HG03378 (cell line): ENCODE results near the gene MUC16.

ENCODE experiments used
- ATAC-seq: cut with Tn5 transposase; IDR thresholded peaks from one replicate; pipeline ENCODE4 v1.9.1; 2021; ENCODE audit warnings: mild to moderate bottlenecking, moderate library complexity; ENCODE audit not compliant: unreplicated experiment

MUC16 gene

DNA sequence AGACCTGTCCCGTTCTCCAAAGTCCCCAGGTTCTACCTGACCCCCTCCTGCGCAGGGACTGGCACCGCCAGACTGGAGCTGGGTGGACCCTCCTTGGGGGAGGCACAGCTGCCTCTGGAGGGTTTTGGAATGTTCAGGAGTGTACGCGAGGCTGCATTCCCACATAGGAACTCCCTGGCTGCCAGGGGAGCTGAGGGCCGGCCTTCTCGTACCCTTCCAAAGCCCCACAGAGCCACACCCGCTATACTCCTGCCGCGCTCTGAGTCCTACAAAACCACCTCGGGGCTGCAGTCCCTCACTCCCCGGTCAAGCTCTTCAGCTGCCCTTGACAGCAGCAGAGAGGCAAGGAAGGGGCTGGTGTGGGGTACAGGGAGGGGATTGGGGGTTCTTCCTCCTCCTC is 484 bp upstream of the MUC16 start:
- no peak for ATAC-seq

DNA sequence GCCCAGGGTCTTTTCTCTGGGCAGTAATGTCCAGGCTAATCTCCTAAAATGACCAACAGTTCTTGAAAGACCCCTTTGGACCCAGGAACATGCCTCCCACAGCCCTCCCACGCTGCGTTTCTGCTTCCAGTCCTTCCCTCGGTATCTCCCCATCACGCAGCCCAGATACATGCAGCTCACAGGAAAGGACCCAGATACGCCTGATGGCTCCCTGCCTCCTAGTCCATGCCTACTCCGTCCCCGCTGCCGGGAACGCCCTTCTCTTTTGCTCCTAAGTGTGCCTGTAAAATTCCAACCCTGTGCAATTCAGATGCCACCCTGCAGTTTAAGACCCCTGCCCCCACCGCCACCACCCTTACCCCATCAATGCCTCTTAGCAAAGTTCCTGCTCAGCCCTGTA is 778 bp downstream of the MUC16 start:
- ATAC-seq, result no peak

DNA sequence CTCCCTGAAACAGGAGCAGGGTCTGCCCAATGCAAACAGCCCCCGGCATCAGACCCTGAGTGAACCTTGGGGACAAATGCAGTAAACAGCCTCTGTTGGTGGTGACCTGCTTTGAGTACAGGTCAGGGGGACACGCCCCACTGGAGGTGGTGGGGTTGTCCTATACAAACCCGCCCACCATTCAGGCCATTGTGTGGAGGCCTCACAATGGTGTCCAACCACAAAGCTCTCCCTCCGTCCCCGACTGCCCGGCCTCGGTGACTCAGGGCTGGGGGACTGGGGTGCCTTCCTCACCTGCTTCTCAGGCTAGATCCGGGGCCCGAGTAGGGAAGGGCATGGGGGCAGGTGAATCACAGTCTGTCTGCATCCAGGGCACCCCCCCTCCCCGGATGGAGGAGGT is 1.5 kb downstream of the MUC16 start:
- no peak for ATAC-seq

DNA sequence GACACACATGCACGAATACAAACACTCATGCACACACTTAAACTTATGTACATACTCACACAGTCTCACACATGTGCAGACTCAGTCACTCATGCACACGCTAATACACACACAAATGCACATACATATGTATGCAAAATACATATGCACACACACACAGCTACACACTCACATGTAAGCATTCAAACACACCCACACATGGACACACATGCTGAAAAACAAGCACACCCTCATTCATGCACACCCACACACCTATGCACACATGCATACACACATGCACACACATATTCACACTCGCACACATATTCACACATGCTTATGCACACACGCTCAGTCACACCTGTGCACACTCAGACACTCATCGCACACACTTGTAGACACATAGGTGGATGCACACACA is 9.3 kb downstream of the MUC16 start:
- ATAC-seq, result no peak

DNA sequence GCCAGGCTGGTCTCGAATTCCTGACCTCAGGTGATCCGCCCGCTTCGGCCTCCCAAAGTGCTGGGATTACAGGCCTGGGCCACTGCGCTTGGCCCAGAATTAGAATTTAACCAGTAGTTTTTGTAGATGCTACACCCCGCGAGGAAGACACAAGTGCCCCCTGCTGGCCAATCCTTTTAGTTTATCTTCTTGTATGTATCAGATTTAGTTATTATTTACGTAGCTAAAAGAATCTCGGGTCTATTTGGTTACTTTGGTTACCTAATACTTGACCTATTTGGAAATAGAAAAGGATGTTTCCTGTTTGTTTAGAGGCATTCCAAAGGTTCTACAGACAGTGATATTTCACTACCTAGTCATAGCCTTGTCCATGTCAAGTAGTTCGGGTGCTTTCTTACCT is 22.0 kb downstream of the MUC16 start:
- no peak for ATAC-seq

DNA sequence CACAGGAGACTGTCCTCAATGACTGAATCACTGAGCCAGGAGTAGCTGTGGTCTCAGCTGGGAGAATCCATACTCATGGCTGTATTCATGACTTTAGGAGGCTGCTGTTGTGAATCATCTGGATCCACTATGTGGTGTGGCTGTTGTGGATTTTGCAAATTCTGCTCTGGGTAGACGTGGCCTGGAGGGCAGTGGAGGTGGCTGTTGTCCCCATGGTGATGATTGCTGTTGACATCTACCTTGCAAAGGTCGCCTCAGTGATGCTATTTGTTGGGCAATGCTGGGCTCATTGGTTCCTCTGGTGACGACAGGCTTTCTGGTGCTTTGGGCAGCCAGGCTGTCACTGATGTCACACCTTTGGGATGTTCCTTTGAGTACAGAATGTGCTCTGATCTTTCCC is 23.9 kb downstream of the MUC16 start:
- no peak for ATAC-seq

DNA sequence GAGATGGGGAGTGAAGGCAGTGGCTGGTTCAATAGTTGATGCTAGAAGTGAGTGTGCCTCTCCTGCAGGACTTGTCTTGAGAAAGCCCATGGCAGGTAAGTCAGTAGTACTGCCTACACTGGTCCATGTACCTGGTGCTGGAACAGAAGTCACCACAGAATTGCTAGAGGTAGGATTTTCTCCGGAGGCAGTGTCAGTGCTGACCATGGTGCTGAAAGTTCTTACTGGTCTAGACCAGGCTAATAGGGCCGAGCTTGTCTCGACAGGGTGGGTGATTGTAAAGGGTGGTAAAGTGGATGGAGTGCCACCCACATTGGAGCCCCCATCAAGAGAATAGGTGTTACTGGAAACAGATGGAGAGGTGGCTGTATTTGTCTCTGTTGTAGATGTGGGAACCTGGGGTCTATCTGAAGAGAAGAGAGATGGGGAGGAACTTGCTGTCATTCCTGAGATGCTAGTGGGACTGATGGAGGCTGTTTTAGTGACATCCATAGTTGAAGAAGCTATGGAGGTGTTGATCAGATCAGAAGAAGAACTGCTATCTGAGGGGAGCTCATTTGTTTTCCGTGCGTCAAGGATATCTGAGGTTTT is 36.6 kb downstream of the MUC16 start:
- ATAC-seq, result no peak

DNA sequence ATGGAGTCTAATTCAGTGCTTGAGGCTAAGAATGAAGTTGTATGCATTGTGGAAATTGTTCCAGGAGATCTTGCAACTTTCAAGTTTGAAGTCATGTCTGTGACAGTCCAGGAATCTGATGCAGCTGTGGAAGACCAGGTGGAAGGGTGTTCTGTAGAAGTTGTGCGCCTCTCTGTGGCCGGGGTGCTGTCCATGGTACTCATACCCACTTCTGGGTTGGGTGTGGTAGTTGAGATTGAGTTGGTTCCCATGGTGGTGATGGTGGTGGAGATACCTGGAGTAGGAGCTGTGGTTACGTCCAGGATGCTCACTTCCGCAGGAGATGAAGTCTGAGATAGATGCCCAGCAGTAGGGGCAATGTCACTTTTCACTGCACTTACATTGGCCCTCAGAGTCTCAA is 44.3 kb downstream of the MUC16 start:
- ATAC-seq, result no peak
